Urinary bladder (tissue), 4 donors: ENCODE data around the gene VPS26A. TPM values are rescaled to one million over a fixed set of nuclear protein-coding genes. Genes with fewer than 3 reads are reported as not detected.

ENCODE experiments used
- DNase-seq: peaks from one replicate; pipeline ENCODE4 v3.0.0-alpha.2; 2015; ENCODE audit errors: extremely low spot score
- H3K27ac ChIP-seq: one replicate; pipeline ENCODE4 v1.5.1; 2013; ENCODE audit warnings: low read depth, mild to moderate bottlenecking, moderate library complexity
- H3K36me3 ChIP-seq: one replicate; pipeline ENCODE4 v1.6.1; 2013; ENCODE audit warnings: mild to moderate bottlenecking, moderate library complexity; ENCODE audit not compliant: insufficient read depth
- H3K4me1 ChIP-seq: one replicate; pipeline ENCODE4 v1.6.1; 2013; ENCODE audit warnings: mild to moderate bottlenecking, moderate library complexity; ENCODE audit not compliant: insufficient read depth
- H3K4me3 ChIP-seq: one replicate; pipeline ENCODE4 v1.5.1; 2013; ENCODE audit warnings: low read depth, low read length
- WGBS: extraction: QIAGEN DNeasy Blood & Tissue Kit; methylation state at CpG from one replicate; pipeline ENCODE4 v1.1.7; 2013; 5-methylcytosine and 5-hydroxymethylcytosine counted together
- polyA plus RNA-seq: library from polyadenylated mRNA; stranded (reverse); fragments of 200-250 nt; gene quantifications from one replicate; pipeline ENCODE4 v1.2.3, GENCODE V29; 2013
- small RNA-seq: library from RNA; depleted of rRNA; stranded (forward); fragments of <200 nt; gene quantifications from one replicate; pipeline ENCODE3, GENCODE V24; 2014
- total RNA-seq: library from RNA; depleted of rRNA; stranded (reverse); fragments of >200 nt; gene quantifications from one replicate; pipeline ENCODE4 v1.2.3, GENCODE V29; 2014
- donor health status: healthy with polysubstance abuse.
- donor health status: healthy.

The VPS26A gene
- total and polyA plus RNA-seq, 2 donors = 33.7 to 55.6 TPM

- no peak for DNase-seq
- Histone ChIP-seq H3K4me3 (no peak overlapping the region), H3K27ac (no peak overlapping the region), H3K36me3 (peaks cover 6% of the 10 kb centered on the region), H3K4me1 (no peaks in the 10 kb centered on the region)
- 36% methylated on average over 2 of the region's 2 CpGs for WGBS
Measured at GRCh38 chr10:69211104-69211503, 87.1 kb downstream of the VPS26A start.

GRCh38 chr10:69211524-69211923, 87.5 kb downstream of the VPS26A start:
- H3K4me3 ChIP-seq = no peak overlapping the region
- H3K27ac ChIP-seq = no peak overlapping the region
- WGBS = 87% methylated on average over 3 of the region's 3 CpGs
- H3K4me1 ChIP-seq = no peaks in the 10 kb centered on the region
- DNase-seq = no peak
- H3K36me3 ChIP-seq = peaks cover 6% of the 10 kb centered on the region

GRCh38 chr10:69213591-69214311, 89.8 kb downstream of the VPS26A start:
- Histone ChIP-seq H3K4me1 (no peaks in the 10 kb centered on the region), H3K36me3 (no peaks in the 10 kb centered on the region), H3K4me3 (no peak overlapping the region), H3K27ac (no peak overlapping the region)
- no peak for DNase-seq
- WGBS = 41% methylated on average over 5 of the region's 5 CpGs

- WGBS = 87% methylated on average over 6 of the region's 6 CpGs
- H3K36me3 ChIP-seq = no peaks in the 10 kb centered on the region
- H3K4me1 ChIP-seq = no peaks in the 10 kb centered on the region
- no peak overlapping the region for H3K4me3 ChIP-seq
- DNase-seq = no peak
- no peak overlapping the region for H3K27ac ChIP-seq
Measured at GRCh38 chr10:69214666-69215131, 90.7 kb downstream of the VPS26A start.

- WGBS = 22% methylated on average over 10 of the region's 10 CpGs
- no peak overlapping the region for H3K4me3 ChIP-seq
- DNase-seq = no peak
- H3K36me3 ChIP-seq = no peaks in the 10 kb centered on the region
- no peak overlapping the region for H3K27ac ChIP-seq
- no peaks in the 10 kb centered on the region for H3K4me1 ChIP-seq
Measured at GRCh38 chr10:69215405-69216171, 91.6 kb downstream of the VPS26A start.

GRCh38 chr10:69216577-69217118, 92.7 kb downstream of the VPS26A start:
- WGBS = 88% methylated on average over 11 of the region's 11 CpGs
- no peak overlapping the region for H3K4me3 ChIP-seq
- no peak overlapping the region for H3K27ac ChIP-seq
- H3K4me1 ChIP-seq = no peaks in the 10 kb centered on the region
- no peak for DNase-seq
- no peaks in the 10 kb centered on the region for H3K36me3 ChIP-seq

GRCh38 chr10:69217119-69217754, 93.3 kb downstream of the VPS26A start:
- WGBS = 77% methylated on average over 4 of the region's 4 CpGs
- Histone ChIP-seq H3K4me1 (no peaks in the 10 kb centered on the region), H3K27ac (no peak overlapping the region), H3K36me3 (no peaks in the 10 kb centered on the region), H3K4me3 (no peak overlapping the region)
- DNase-seq = no peak

- Histone ChIP-seq H3K27ac (no peak overlapping the region), H3K4me1 (no peaks in the 10 kb centered on the region), H3K4me3 (no peak overlapping the region), H3K36me3 (no peaks in the 10 kb centered on the region)
- WGBS = 88% methylated on average over 6 of the region's 6 CpGs
- no peak for DNase-seq
Measured at GRCh38 chr10:69218831-69219230, 94.9 kb downstream of the VPS26A start.

- no peak for DNase-seq
- H3K27ac ChIP-seq = no peak within 1 kb of the TSS
- no peak within 1 kb of the TSS for H3K4me3 ChIP-seq
- H3K4me1 ChIP-seq = no peaks in the 10 kb centered on the region
- H3K36me3 ChIP-seq = no peaks in the 10 kb centered on the region
- WGBS = 79% methylated on average over 8 of the region's 8 CpGs
Measured at GRCh38 chr10:69220041-69220451, 96.1 kb downstream of the VPS26A start, which contains the start of gene HKDC1. TSS of gene HKDC1 (plus strand) at chr10:69220332. CDS start at chr10:69220436, 104 bp downstream.

- H3K36me3 ChIP-seq = no peaks in the 10 kb centered on the region
- H3K4me1 ChIP-seq = no peaks in the 10 kb centered on the region
- no peak overlapping the region for H3K4me3 ChIP-seq
- 86% methylated on average over 9 of the region's 9 CpGs for WGBS
- H3K27ac ChIP-seq = no peak overlapping the region
- no peak for DNase-seq
Measured at GRCh38 chr10:69220507-69220906, 96.5 kb downstream of the VPS26A start.

Small RNA genes within 50 kb of the gene (small RNA-seq; reads per million reads assigned to genes)
- gene RF00017 = not detected

Other genes with a start within 250 kb of the VPS26A start
- 63.4 TPM for gene DDX50, start 222.9 kb upstream of the VPS26A start, total RNA-seq
- 38.2 TPM for gene DDX50, start 222.9 kb upstream of the VPS26A start, polyA plus RNA-seq
- 37.5 TPM for gene DDX21, start 168.0 kb upstream of the VPS26A start, total RNA-seq
- gene DDX21, start 168.0 kb upstream of the VPS26A start, polyA plus RNA-seq = 30.6 TPM
- gene KIFBP, start 135.4 kb upstream of the VPS26A start, total RNA-seq = 31.3 TPM
- 24.7 TPM for gene KIFBP, start 135.4 kb upstream of the VPS26A start, polyA plus RNA-seq
- 67.7 TPM for gene SRGN, start 36.1 kb upstream of the VPS26A start, total RNA-seq
- gene SRGN, start 36.1 kb upstream of the VPS26A start, polyA plus RNA-seq = 205 TPM
- gene SUPV3L1, start 56.1 kb downstream of the VPS26A start, total RNA-seq = 25.9 TPM
- 21.3 TPM for gene SUPV3L1, start 56.1 kb downstream of the VPS26A start, polyA plus RNA-seq
- not detected for gene HKDC1, start 96.2 kb downstream of the VPS26A start, total RNA-seq
- 0.28 TPM for gene HKDC1, start 96.2 kb downstream of the VPS26A start, polyA plus RNA-seq
- 37.5 TPM for gene HK1, start 154.3 kb downstream of the VPS26A start, total RNA-seq
- gene HK1, start 154.3 kb downstream of the VPS26A start, polyA plus RNA-seq = 130 TPM